NAMALWA (cell line): ENCODE data around the gene SH3D19.
"Not testable (repeated sequence)": the region's sequence is repeated elsewhere in the genome, so short reads cannot be mapped to it uniquely, and the experiment has no call there.

Experiments
- DNase-seq: peaks from one replicate; pipeline ENCODE4 v3.0.0-alpha.2; 2015; ENCODE audit warnings: low spot score

SH3D19 gene

GRCh38 chr4:151267822-151268535 is 57.4 kb downstream of the SH3D19 start:
- DNase-seq: no peak

GRCh38 chr4:151267104-151267503 is 58.3 kb downstream of the SH3D19 start:
- DNase-seq: no peak

DNA sequence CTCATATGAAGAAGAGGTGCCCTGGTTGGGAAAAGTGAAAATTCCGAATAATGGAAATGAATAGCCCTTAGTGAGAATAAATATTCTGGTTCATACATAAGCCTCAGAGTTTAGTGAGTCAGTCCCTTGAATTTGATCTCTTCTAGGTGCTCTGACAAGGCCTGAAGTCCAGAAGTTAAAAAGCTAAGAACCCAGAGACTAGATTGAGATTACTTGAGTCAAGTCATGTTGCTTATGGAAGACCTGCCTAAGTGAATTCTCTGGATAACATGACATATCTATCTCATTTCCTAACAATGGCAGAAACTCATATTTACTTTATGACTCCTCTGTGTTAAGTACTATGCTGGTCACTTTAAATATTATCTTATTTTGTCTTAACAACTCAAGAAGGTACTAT is 58.9 kb downstream of the SH3D19 start:
- DNase-seq: no peak

GRCh38 chr4:151263455-151263854 is 62.0 kb downstream of the SH3D19 start:
- DNase-seq: no peak

GRCh38 chr4:151260526-151260925 is 64.9 kb downstream of the SH3D19 start:
- DNase-seq: no peak

DNA sequence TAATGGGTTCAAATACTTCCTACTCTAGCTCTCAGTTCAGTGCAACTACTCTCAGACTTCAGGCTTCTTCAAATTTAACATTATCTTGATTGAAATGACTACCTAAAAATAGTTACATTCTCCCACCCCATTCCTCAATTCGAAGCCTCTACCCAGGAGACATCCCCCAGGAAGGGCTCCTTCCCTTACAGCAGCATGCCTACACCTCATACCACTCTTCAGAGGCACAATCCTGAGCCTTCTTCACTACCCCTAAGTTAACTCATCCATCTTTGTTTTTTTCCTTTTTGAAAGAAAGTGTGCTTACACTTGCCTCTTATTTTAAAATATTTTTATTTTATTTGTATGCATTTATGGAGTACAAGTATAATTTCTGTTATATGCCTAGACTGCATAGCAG is 65.7 kb downstream of the SH3D19 start:
- no peak for DNase-seq

DNA sequence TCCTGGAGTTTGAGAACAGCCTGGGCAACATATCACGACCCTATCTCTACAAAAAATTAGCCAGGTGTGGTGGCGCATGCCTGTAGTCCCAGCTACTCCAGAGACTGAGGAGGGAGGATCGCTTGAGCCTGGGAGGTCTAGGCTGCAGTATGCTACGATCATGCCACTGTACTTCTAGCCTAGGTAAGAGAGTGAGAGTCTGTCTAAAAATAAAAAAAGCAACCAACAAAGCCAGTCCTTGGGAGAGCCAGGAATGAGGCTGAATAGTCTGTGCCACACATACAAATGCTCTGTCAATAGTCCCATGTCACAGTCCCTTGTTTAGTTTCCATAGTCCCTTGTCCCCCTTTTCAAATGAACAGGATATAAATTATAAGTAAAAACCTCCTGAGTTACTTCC is 67.7 kb downstream of the SH3D19 start:
- DNase-seq: no peak

DNA sequence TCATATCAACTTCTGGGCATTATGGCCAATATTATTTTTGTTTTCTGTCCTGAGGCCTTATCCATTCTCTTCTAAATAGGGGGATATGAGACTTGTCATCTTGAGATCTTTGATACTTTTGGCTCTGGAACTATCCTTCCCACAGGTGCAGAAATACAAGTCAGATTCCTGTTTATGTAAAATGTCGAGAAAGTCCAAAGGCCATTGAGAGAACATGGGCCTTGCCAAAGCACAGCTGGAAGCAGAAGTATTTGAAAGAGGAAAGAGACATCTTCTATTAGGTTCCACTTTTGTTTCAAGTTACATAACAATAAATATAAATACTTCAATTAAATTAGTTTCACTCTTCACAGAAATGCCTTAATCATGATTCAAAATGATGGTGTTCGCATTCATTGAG is 69.3 kb downstream of the SH3D19 start:
- DNase-seq: no peak

GRCh38 chr4:151255680-151256079 is 69.7 kb downstream of the SH3D19 start:
- not testable (repeated sequence) for DNase-seq

DNA sequence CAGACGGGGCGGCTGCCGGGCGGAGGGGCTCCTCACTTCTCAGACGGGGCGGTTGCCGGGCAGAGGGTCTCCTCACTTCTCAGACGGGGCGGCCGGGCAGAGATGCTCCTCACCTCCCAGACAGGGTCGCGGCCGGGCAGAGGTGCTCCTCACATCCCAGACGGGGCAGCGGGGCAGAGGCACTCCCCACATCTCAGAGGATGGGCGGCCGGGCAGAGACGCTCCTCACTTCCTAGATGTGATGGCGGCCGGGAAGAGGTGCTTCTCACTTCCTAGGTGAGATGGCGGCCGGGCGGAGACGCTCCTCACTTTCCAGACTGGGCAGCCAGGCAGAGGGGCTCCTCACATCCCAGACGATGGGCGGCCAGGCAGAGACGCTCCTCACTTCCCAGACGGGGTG is 70.2 kb downstream of the SH3D19 start:
- DNase-seq: not testable (repeated sequence)

- DNase-seq: no peak
These were observed 73.7 kb downstream of the SH3D19 start for GRCh38 chr4:151251603-151252304.

GRCh38 chr4:151250706-151251105 is 74.7 kb downstream of the SH3D19 start:
- no peak for DNase-seq

DNA sequence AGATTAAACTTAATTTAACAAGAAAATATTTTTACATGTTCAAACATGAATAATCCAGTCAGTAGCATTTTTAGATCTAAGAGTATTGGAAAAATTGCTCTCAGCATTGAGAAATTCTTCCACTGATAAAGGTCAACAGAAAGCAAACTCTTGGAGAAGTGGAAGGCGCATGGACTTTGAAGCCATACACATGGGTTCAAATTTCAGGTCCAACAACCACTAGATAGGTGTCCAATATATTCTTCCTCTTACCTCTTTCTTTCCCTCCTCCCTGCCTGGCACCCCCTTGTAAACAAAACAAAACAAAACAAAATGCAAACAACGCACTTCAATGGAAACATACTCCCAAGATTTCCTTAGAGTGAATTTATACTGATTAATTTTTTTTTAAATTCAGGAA is 76.9 kb downstream of the SH3D19 start:
- no peak for DNase-seq

GRCh38 chr4:151247395-151247794 is 78.0 kb downstream of the SH3D19 start:
- no peak for DNase-seq

DNA sequence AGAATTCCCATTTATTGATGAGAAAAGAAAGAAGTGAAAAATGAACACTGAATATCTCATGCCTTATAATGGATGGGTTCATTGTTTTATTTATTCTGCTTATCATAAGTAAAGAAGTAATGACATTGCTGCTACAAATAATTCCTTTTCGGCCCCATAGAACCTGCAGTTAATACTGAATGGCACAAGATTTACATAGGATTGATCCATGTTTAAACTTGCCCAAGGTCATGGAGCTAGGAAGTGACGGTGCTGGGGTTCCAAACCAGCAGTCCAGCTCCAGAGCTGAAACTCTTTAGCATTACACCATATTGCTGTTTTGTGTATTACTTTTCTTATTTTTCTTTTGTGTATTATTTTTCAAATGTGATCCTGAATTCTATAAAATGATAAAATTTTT is 78.7 kb downstream of the SH3D19 start:
- no peak for DNase-seq

DNA sequence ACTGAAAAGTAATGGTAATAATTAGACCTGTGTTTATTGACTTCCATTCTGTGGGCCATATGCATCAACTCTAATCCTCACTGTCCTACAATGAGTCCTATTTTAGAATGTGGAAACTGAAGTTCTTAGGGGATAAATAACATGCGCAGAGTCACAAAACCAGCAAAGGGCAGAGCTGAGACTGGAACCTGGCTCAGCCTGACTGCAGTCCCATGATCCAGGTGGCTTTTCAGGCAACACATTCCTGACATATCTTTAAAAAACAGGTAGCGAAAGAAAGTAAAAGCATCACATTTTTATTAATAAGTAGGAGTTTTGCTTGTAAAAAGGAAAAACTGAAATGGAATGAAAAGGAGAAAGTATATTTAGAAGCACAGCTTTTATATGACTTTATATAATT is 83.1 kb downstream of the SH3D19 start:
- DNase-seq: no peak

DNA sequence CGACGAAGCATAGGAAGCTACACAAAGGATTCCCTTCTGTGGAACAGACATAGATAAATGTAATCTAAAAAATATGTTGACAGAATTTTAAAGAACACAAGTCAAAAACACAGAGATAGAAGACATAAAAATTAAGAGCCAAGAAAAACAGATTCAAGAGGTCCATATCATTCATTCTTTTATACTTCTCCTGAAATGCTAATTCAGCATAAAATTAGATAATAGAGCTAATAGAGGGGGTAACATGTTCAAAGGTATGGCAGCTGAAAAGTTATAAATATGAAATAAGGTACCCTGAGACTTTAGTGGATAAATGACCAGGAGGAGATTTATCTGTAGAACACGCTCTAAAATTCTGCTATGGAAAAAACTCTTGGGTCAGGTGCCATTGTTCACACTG is 85.8 kb downstream of the SH3D19 start:
- no peak for DNase-seq

- DNase-seq: peak; percentile 6
These were observed 86.9 kb downstream of the SH3D19 start for GRCh38 chr4:151238477-151238876.

- no peak for DNase-seq
These were observed 89.4 kb downstream of the SH3D19 start for GRCh38 chr4:151236036-151236435.

DNA sequence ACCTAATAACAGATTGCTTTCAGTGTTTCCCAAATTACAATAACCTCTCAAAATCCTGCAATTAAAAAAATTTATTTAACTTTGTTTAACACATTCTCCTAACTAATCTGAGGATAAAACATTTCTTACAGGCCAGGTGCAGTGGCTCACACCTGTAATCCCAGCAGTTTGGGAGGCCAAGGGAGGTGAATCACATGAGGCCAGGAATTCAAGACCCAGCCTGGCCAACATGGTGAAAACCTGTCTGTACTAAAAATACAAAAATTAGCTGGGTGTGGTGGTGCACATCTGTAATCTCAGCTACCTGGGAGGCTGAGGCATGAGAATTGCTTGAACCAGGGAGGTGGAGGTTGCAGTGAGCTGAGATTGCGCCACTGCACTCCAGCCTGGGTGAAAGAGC is 90.0 kb downstream of the SH3D19 start:
- not testable (repeated sequence) for DNase-seq

GRCh38 chr4:151233600-151233999 is 91.8 kb downstream of the SH3D19 start:
- DNase-seq: no peak

- DNase-seq: no peak
These were observed 93.3 kb downstream of the SH3D19 start for GRCh38 chr4:151231915-151232595.
